Mucosa of rectum (tissue), 2 donors: ENCODE results near the gene AP1S3.
"Not testable (repeated sequence)": the region's sequence is repeated elsewhere in the genome, so short reads cannot be mapped to it uniquely, and the experiment has no call there.

Experiments
- H3K27ac ChIP-seq, 2 donors: one replicate each; pipeline ENCODE4 v1.7.0; 2013; ENCODE audit warnings: inconsistent platforms in 2 of 2, low read depth in 2 of 2, low read length in 2 of 2
- H3K27me3 ChIP-seq, 2 donors: one replicate each; pipeline ENCODE4 v1.7.0; 2013; ENCODE audit warnings: low read length in 2 of 2; ENCODE audit not compliant: control insufficient read depth in 2 of 2, insufficient read depth in 2 of 2
- H3K36me3 ChIP-seq, 2 donors: one replicate each; pipeline ENCODE4 v1.7.0; 2013; ENCODE audit warnings: low read length in 2 of 2; ENCODE audit not compliant: control insufficient read depth in 2 of 2, insufficient read depth in 2 of 2
- H3K4me1 ChIP-seq, 2 donors: one replicate each; pipeline ENCODE4 v1.7.0; 2013; ENCODE audit warnings: low read length in 2 of 2, mild to moderate bottlenecking in 1 of 2; ENCODE audit not compliant: control insufficient read depth in 2 of 2, insufficient read depth in 2 of 2
- H3K4me3 ChIP-seq, 2 donors: one replicate each; pipeline ENCODE4 v1.7.0; 2013; ENCODE audit warnings: low read length in 2 of 2
- H3K9ac ChIP-seq, 2 donors: one replicate each; pipeline ENCODE4 v1.7.0; 2013; ENCODE audit warnings: low read length in 2 of 2, low read depth in 1 of 2, mild to moderate bottlenecking in 1 of 2
- H3K9me3 ChIP-seq, 2 donors: one replicate each; pipeline ENCODE4 v1.7.0; 2013; ENCODE audit warnings: low read length in 2 of 2; ENCODE audit not compliant: control insufficient read depth in 2 of 2
- donor health status: healthy.
- donor health status: Normal muscosa, but diverticular disease.

AP1S3 gene

DNA sequence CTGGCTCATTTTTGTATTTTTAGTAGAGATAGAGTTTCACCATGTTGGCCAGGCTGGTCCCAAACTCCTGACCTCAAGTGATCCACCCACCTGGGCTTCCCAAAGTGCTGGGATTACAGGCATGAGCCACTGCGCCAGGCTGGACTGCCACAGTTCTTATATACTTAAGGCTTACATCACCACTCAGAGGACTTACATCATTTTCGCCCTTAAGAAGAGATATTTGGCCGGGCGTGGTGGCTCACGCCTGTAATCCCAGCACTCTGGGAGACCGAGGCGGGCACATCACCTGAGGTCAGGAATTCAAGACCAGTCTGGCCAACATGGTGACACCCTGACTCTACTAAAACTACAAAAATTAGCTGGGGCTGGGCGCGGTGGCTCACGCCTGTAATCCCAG is 49.3 kb downstream of the AP1S3 start:
- not testable (repeated sequence) for H3K9ac ChIP-seq, H3K36me3 ChIP-seq, H3K4me3 ChIP-seq, H3K27ac ChIP-seq, H3K4me1 ChIP-seq, H3K9me3 ChIP-seq, H3K27me3 ChIP-seq

GRCh38 chr2:223787358-223787757 is 50.0 kb downstream of the AP1S3 start:
- no peaks in the 10 kb centered on the region for H3K9me3 ChIP-seq
- H3K9ac ChIP-seq: no peak overlapping the region
- peaks cover 0 to 4% of the 10 kb centered on the region in 2 donors for H3K4me1 ChIP-seq
- H3K27ac ChIP-seq: no peak overlapping the region
- H3K27me3 ChIP-seq: no peaks in the 10 kb centered on the region
- no peaks in the 10 kb centered on the region for H3K36me3 ChIP-seq
- H3K4me3 ChIP-seq: no peak overlapping the region

DNA sequence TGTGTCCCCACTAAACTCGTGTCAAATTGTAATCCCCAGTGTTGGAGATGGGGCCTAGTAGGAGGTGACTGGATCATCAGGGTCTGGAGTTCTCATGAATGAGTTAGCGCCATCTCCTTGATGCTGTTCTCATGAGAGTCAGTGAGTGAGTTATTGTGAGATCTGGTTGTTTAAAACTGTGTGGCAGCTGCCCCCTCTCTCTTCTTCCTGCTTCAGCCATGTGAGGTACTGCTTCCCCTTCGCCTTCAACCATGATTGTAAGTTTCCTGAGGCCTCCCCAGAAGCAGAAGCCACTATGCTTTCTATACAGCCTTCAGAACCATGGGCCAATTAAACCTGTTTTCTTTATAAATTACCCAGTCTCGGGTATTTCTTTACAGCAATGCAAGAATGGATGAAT is 50.4 kb downstream of the AP1S3 start:
- H3K27ac ChIP-seq: no peak overlapping the region
- no peaks in the 10 kb centered on the region for H3K36me3 ChIP-seq

GRCh38 chr2:223786236-223786635 is 51.1 kb downstream of the AP1S3 start:
- Histone ChIP-seq H3K27ac (no peak overlapping the region), H3K36me3 (no peaks in the 10 kb centered on the region), H3K9me3 (no peaks in the 10 kb centered on the region), H3K4me1 (peaks cover 0 to 4% of the 10 kb centered on the region in 2 donors), H3K9ac (no peak overlapping the region), H3K4me3 (peak overlapping the region in 1 of 2 donors; percentile 8), H3K27me3 (no peaks in the 10 kb centered on the region)

More for the DNA sequence above, 50.4 kb downstream of the AP1S3 start:
- Histone ChIP-seq H3K9me3 (no peaks in the 10 kb centered on the region), H3K9ac (no peak overlapping the region), H3K4me1 (peaks cover 0 to 4% of the 10 kb centered on the region in 2 donors), H3K27me3 (no peaks in the 10 kb centered on the region), H3K4me3 (no peak overlapping the region)

- peaks cover 0 to 4% of the 10 kb centered on the region in 2 donors for H3K4me1 ChIP-seq
- H3K9ac ChIP-seq: no peak overlapping the region
- no peaks in the 10 kb centered on the region for H3K36me3 ChIP-seq
- H3K4me3 ChIP-seq: no peak overlapping the region
- H3K9me3 ChIP-seq: no peaks in the 10 kb centered on the region
- H3K27me3 ChIP-seq: no peaks in the 10 kb centered on the region
- no peak overlapping the region for H3K27ac ChIP-seq
These were observed 53.1 kb downstream of the AP1S3 start for GRCh38 chr2:223784221-223784772.

- no peak overlapping the region for H3K9ac ChIP-seq
- peaks cover 0 to 4% of the 10 kb centered on the region in 2 donors for H3K4me1 ChIP-seq
- H3K36me3 ChIP-seq: no peaks in the 10 kb centered on the region
- no peak overlapping the region for H3K4me3 ChIP-seq
- H3K27me3 ChIP-seq: no peaks in the 10 kb centered on the region
- no peak overlapping the region for H3K27ac ChIP-seq
- no peaks in the 10 kb centered on the region for H3K9me3 ChIP-seq
These were observed 54.8 kb downstream of the AP1S3 start for GRCh38 chr2:223782629-223783028.

- peaks cover 0 to 4% of the 10 kb centered on the region in 2 donors for H3K4me1 ChIP-seq
- H3K9ac ChIP-seq: no peak overlapping the region
- H3K27me3 ChIP-seq: no peaks in the 10 kb centered on the region
- no peaks in the 10 kb centered on the region for H3K9me3 ChIP-seq
- no peak overlapping the region for H3K27ac ChIP-seq
- no peaks in the 10 kb centered on the region for H3K36me3 ChIP-seq
- H3K4me3 ChIP-seq: no peak overlapping the region
These were observed 55.8 kb downstream of the AP1S3 start for GRCh38 chr2:223781560-223781959.

- no peak overlapping the region for H3K27ac ChIP-seq
- peaks cover 0 to 3% of the 10 kb centered on the region in 2 donors for H3K36me3 ChIP-seq
- H3K4me1 ChIP-seq: no peaks in the 10 kb centered on the region
- no peak overlapping the region for H3K4me3 ChIP-seq
- no peaks in the 10 kb centered on the region for H3K27me3 ChIP-seq
- H3K9ac ChIP-seq: no peak overlapping the region
- no peaks in the 10 kb centered on the region for H3K9me3 ChIP-seq
These were observed 57.5 kb downstream of the AP1S3 start for GRCh38 chr2:223779877-223780276.

- no peaks in the 10 kb centered on the region for H3K4me1 ChIP-seq
- H3K9ac ChIP-seq: no peak overlapping the region
- H3K27me3 ChIP-seq: no peaks in the 10 kb centered on the region
- no peak overlapping the region for H3K4me3 ChIP-seq
- no peak overlapping the region for H3K27ac ChIP-seq
- H3K36me3 ChIP-seq: peaks cover 0 to 3% of the 10 kb centered on the region in 2 donors
- H3K9me3 ChIP-seq: no peaks in the 10 kb centered on the region
These were observed 63.2 kb downstream of the AP1S3 start for GRCh38 chr2:223774193-223774592.

DNA sequence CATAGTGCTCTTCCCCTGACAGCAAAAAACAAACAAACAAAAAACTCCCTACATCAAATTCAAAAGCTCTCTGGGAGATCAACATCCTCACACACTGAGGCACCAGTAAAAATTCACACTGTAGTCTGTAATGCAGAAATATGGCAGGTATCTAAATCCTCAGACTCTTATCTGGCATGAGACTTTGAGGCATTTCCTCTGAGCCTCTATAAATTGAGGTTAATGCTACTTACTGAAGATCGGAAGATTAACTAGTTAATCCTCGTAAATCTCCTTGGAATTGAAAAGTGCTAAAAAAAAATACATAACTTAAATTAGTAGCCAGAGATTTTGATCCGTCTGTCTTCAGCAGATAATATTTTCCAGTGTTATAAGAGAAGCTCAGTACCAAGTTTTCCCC is 65.0 kb downstream of the AP1S3 start:
- no peak overlapping the region for H3K4me3 ChIP-seq
- H3K27ac ChIP-seq: no peak overlapping the region
- H3K27me3 ChIP-seq: no peaks in the 10 kb centered on the region
- H3K9me3 ChIP-seq: no peaks in the 10 kb centered on the region
- no peak overlapping the region for H3K9ac ChIP-seq
- no peaks in the 10 kb centered on the region for H3K4me1 ChIP-seq
- H3K36me3 ChIP-seq: peaks cover 0 to 3% of the 10 kb centered on the region in 2 donors

DNA sequence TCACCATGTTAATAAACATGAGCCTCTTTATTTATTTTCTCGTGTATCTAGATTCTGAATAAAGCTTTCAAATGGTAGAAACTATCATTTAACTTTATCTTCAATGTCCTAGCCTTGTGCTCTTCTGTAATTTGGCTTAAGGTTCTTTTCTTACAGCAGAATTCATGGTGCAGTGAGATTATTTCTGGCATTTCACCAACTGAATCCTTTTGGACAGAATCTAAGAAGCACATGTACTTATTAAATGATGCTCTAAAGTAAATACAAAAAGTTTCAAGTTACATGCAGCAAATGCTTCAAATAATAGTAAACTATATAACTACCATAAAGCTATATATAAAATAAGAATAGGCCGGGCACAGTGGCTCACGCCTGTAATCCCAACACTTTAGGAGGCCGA is 65.9 kb downstream of the AP1S3 start:
- peaks cover 0 to 3% of the 10 kb centered on the region in 2 donors for H3K36me3 ChIP-seq
- no peak overlapping the region for H3K9ac ChIP-seq
- no peaks in the 10 kb centered on the region for H3K4me1 ChIP-seq
- H3K9me3 ChIP-seq: no peaks in the 10 kb centered on the region
- no peak overlapping the region for H3K4me3 ChIP-seq
- no peak overlapping the region for H3K27ac ChIP-seq
- H3K27me3 ChIP-seq: no peaks in the 10 kb centered on the region
